ENCODE data around the gene KCNQ5.

KCNQ5 gene

GRCh38 chr6:72748759-72749158 is 126.9 kb downstream of the KCNQ5 start:
- peak; percentile 95 for DNase-seq

GRCh38 chr6:72755752-72756151 is 133.9 kb downstream of the KCNQ5 start:
- no peak for DNase-seq

- DNase-seq = no peak
Measured at GRCh38 chr6:72757048-72757447, 135.2 kb downstream of the KCNQ5 start.

GRCh38 chr6:72757926-72758325 is 136.1 kb downstream of the KCNQ5 start:
- DNase-seq = no peak

- no peak for DNase-seq
Measured at GRCh38 chr6:72758901-72759300, 137.0 kb downstream of the KCNQ5 start.

GRCh38 chr6:72760114-72760793 is 138.4 kb downstream of the KCNQ5 start:
- DNase-seq = no peak

- DNase-seq = no peak
Measured at GRCh38 chr6:72761761-72762160, 139.9 kb downstream of the KCNQ5 start.

GRCh38 chr6:72769459-72770125 is 147.7 kb downstream of the KCNQ5 start:
- no peak for DNase-seq

- DNase-seq = no peak
Measured at GRCh38 chr6:72770959-72771358, 149.1 kb downstream of the KCNQ5 start.

GRCh38 chr6:72776456-72776855 is 154.6 kb downstream of the KCNQ5 start:
- no peak for DNase-seq

- no peak for DNase-seq
Measured at GRCh38 chr6:72781624-72782023, 159.8 kb downstream of the KCNQ5 start.

- DNase-seq = no peak
Measured at GRCh38 chr6:72783035-72783434, 161.2 kb downstream of the KCNQ5 start.

GRCh38 chr6:72783666-72784065 is 161.8 kb downstream of the KCNQ5 start:
- DNase-seq = peak; percentile 36

- DNase-seq = peak; percentile 61
Measured at GRCh38 chr6:72784071-72784470, 162.2 kb downstream of the KCNQ5 start.

GRCh38 chr6:72784581-72784980 is 162.7 kb downstream of the KCNQ5 start:
- DNase-seq = peak; percentile 90

- DNase-seq = peak; percentile 89
Measured at GRCh38 chr6:72787391-72788031, 165.6 kb downstream of the KCNQ5 start.

GRCh38 chr6:72788188-72788587 is 166.3 kb downstream of the KCNQ5 start:
- DNase-seq = peak; percentile 81

GRCh38 chr6:72789145-72789544 is 167.3 kb downstream of the KCNQ5 start:
- no peak for DNase-seq

- DNase-seq = no peak
Measured at GRCh38 chr6:72792692-72793091, 170.8 kb downstream of the KCNQ5 start.

- DNase-seq = no peak
Measured at GRCh38 chr6:72793641-72794395, 172.0 kb downstream of the KCNQ5 start.

- DNase-seq = peak; percentile 58
Measured at GRCh38 chr6:72798196-72798595, 176.3 kb downstream of the KCNQ5 start.

GRCh38 chr6:72809746-72810379 is 188.0 kb downstream of the KCNQ5 start:
- DNase-seq = no peak
